Measurements from ENCODE around the gene YBX2.

Gene YBX2

DNA sequence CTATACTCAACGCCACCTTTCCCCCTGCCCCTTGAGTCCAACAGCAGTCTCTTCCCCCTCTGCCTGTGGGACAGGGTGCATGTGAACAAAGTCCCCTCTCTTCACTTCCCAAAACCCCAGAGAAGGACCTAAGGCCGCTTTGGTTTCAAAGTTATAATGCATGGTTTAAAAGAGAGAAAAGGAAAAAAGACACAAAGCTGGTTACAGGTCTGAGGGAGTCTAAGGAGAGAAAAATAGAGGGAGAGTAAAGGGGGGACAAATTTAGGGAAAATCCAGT, 51.0 kb downstream of the YBX2 start:
- no peak for DNase-seq (ENCODE audit: low read depth)

DNA sequence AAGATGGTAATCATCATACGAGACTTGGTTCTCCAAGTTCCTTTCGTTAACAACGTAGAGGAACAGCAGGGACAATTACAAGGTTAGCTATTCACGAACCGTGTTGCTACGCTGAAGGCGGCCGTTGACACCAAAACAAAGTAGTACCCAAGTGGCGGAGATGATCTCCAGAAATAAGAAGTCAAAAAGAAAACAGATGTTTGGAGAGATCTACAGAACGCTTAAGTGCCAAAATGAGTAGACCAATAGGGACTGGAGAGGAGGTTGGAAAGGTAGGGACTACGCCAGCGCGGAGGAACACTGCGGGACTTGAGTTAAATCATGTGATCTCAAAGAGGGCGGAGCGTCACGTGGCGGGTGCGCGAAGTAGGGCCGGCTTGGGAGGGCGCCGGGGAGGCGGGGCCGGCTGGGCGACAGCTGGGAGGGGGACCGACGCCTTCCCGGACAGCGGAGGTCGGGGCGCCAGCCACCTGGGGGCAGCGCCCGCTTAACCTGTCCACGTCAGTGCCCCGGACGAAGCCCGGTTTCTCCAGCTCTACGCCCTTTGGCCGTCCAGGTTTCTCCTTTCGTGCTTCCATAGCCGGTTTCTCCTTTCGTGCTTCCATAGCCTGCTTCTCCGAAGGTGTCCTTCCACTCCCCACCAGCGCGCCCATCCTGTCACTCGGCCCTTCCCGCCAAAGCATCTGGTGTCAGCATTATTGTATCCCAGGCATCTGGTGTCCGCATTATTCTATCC, 51.6 kb downstream of the YBX2 start:
- DNase-seq (ENCODE audit: low read depth), result no peak

DNA sequence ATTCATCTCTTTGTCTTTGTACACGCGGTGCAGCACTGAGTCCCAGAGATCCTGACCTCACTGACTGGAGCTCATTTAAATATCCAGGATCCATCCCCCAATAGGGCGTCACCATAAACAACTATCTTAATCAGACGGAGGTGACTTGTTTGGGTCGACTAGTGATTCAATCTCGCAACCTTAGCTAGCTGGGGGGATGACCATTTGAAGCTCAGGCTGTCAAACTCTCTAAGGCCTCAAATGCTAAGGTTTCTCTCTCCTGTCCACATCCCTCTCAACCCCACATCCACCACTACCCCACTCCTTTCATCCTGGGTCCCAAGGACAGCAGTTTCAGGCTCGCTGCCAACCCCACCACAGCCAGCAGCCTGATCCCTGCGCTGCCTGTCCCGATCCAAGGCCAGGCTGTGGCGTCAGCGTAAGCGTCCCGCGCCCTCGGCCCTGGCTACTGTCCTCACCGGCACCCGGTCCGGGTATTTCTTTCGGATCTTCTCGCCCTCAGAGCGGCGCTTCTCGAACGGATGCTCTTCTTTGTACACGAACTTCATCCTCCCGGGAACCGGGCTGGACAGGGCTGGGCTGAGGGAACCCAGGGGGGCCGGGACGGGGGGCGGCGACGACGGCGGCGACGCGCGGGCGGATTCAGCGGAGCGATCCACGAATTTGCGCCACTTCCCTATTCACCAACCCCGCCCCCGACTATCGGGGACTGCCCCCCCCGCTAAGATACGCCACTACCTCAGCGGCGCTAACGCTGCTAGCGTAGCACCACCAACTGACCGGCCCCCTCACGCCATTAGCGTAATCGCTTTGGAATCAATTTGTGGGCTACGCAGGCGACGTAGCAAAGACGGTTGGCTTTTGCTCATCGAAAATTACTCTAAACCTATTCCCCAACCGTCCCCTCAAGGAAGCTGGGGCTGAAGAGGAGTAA, 52.4 kb downstream of the YBX2 start, which contains the start of gene GABARAP:
TSS of gene GABARAP (minus strand) at position 667 of the 934 bp plus-strand sequence. CDS start at position 548, 119 bp downstream.
- DNase-seq (ENCODE audit: low read depth), result no peak

DNA sequence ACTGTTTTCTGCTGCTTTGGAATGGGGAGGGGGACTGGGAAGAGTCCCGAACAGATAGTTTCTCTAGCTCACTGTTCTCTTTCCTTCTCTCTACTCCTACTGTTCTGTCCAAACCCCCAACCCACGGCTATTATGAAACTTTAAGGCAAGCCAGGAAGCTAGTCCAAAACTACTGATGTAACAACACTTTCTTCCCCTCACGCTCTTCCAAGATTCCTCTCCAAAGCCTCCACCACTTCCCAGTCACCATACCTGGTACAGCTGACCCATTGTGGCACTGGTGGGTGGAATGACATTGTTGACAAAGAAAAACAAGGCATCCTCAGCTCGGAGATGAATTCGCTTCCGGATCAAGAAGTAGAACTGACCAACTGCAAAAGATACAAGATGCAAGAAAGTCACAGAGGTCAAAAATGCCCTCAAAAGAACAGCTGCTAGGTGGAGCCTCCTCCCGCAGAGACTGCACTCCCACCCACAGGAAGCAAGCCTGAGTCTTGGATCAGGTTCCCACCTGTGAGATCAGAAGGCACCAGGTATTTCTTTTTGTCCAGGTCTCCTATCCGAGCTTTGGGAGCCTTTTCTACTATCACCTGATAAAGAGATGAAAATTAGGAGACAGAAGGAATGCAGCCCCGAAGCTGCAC, 53.2 kb downstream of the YBX2 start:
- DNase-seq (ENCODE audit: low read depth), result no peak

DNA sequence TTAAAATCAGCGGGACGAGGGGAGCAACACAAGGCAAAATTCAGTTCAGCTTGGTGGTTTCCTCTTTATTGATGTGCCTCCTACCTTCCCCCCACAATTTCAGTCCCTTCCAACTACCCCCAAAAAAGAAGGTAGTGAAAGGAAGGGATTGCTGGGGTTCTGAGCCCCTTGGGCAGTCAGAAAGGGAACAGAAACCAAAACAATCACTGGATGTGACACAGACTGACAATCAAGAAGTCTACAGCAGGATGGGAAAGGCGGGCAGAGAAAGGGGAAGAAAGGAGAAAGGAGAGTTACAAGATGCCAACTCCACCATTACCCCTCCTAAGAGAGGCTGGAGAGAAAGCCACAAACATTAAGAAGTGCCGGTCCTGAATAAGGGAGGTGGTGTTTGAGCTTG, 54.1 kb downstream of the YBX2 start:
- no peak for DNase-seq (ENCODE audit: low read depth)

DNA sequence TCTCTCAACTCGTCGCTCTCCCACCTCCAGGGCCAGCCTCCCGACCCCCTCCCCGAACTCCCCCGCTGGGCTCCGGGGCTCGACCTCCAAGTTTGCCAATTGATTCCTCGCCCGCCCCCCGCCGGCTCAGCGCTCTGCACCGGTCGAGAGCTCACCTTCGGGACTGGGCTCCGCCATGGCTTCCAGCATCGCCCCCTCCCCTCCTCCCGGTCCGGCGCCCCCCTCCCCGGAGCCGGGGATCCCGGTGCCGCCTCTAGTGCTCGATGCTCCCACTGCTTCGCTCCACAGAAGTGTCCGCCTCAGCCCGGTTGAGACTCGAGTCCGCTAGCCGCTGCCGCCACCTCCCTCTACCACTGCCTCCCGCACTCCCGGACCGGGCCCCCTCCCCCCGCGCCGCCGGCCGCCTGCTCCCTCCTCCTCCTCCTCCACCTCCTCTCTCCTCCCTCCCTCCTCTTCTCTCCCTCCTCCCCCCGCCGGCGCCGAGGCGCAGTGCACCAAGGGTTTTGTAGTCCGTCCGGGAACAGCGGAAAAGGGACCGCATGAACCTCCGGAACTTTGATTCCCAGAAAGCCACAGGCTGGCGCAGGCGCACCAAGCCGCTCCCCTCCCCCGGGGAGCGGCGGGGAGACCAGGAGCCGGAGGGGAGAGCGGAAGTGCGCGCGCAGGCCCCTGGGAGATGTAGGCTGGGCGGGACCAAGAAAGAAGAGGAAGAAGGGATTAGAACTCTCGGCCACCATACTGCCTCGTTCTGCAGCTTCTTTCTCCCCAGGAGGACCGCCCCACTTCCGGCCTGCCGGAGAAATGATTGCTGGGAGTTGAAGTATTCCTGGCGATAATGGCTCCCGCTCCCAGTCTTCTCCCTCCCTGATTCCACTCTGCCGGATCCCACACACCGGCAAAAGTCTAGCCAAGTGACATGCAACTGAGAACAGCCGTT, 55.1 kb downstream of the YBX2 start, which contains the start of gene PHF23:
TSS of gene PHF23 (minus strand) at position 367 of the 937 bp plus-strand sequence. CDS start at position 189, 178 bp downstream.
- peak; percentile 90 for DNase-seq (ENCODE audit: low read depth)

DNA sequence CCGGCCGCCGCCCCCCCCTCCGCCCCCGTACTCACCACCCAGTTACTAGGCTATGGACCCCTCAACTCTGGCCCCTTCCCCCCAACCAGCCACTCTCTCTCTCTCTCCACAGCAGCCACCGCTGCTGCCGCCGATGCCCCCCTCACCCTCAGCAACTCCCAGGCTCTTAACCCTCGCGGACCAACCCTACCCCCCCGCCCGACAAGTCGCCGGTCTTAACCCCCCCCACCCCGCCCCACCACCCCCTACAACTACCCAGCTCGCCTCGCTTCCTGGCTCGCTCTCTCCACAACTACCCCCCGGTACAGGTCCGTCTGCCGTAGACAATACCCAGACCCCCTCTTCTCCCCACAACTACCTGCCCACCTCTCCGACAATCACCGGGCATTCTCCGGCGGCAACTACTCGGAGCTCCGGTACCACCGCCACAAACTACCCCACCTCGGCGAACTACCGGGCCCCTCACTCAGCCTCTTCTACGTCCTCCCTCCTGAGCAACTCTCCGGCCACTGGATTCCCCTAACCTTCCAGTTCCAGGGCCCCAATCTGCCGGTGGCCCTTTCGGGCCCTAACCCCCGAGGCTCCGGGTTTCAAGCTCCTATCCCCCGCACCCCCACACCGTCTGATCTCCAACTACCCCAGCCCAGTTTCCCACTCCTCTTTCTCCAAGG, 55.9 kb downstream of the YBX2 start:
- no peak for DNase-seq (ENCODE audit: low read depth)

All from CMK (cell line).